Stomach (tissue), 4 donors: ENCODE measurements around the gene SH3RF3.

Experiments
- EP300 ChIP-seq: sonication (generic); formaldehyde crosslinking; IDR thresholded peaks from one replicate; pipeline ENCODE4 v1.6.1; 2017; ENCODE audit warnings: antibody characterized with exemption
- POLR2A ChIP-seq, 4 donors: fragments of 450-650 bp; IDR thresholded peaks; one replicate each; pipeline ENCODE4 v1.6.1; 2016; ENCODE audit warnings: antibody characterized with exemption in 4 of 4, control low read depth in 2 of 4, mild to moderate bottlenecking in 1 of 4, moderate library complexity in 1 of 4
- TF ChIP-seq, protein P1 (sequence below), 7 experiments: fragments of 450-650 bp in 4 of 7; fragments of 200-600 bp in 3 of 7; sonication (generic) in 3 of 7; IDR thresholded peaks; one replicate each; pipeline ENCODE4 v1.5.1; 2016 to 2019; ENCODE audit warnings: antibody characterized with exemption in 7 of 7, control low read depth in 2 of 7, mild to moderate bottlenecking in 1 of 7

DNA sequence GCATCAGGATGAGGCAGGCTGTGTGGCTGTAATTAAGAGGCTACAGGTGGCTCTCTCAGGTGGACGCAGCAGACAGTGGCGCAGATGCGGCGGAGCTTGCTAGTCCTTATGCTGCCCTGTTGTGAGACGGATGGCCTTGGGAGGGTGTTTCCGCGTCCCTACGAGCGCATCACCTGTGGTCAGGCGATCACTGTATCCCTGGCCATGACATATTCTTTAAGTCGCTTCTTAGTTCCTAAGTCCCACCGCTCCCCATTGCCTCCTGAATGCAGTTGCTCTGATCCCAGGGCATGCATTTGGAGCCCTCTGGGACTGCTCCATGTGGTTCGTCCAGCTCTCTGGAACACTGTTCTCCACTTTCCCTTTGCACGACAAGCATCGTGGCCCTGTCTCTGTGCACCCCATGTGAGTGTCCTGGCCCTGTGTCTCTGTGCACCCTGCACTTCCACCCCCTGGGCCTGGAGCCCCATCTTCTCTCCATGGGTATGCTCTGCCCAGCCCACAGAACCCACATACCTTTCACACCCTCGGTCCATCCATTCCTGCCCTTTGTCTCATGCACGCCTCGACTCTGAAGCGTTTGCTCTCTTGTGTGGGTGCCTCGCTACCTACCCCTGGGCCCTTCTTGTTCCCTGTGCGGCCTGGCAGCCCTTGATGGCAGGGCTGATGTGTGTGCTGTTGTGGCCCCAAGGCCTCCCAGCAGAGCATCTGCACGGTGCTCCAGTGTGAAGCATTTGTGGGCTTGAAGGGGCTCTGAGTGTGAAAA lies 74.4 kb downstream of the SH3RF3 start:
- TF ChIP-seq, protein P1, sequence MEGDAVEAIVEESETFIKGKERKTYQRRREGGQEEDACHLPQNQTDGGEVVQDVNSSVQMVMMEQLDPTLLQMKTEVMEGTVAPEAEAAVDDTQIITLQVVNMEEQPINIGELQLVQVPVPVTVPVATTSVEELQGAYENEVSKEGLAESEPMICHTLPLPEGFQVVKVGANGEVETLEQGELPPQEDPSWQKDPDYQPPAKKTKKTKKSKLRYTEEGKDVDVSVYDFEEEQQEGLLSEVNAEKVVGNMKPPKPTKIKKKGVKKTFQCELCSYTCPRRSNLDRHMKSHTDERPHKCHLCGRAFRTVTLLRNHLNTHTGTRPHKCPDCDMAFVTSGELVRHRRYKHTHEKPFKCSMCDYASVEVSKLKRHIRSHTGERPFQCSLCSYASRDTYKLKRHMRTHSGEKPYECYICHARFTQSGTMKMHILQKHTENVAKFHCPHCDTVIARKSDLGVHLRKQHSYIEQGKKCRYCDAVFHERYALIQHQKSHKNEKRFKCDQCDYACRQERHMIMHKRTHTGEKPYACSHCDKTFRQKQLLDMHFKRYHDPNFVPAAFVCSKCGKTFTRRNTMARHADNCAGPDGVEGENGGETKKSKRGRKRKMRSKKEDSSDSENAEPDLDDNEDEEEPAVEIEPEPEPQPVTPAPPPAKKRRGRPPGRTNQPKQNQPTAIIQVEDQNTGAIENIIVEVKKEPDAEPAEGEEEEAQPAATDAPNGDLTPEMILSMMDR (IDR thresholded peaks at IDR 0.05), result no peak
- no peak for TF ChIP-seq EP300
- no peak for TF ChIP-seq POLR2A (IDR thresholded peaks at IDR 0.05)
